ENCODE data around the gene PHACTR1.

Gene PHACTR1

DNA sequence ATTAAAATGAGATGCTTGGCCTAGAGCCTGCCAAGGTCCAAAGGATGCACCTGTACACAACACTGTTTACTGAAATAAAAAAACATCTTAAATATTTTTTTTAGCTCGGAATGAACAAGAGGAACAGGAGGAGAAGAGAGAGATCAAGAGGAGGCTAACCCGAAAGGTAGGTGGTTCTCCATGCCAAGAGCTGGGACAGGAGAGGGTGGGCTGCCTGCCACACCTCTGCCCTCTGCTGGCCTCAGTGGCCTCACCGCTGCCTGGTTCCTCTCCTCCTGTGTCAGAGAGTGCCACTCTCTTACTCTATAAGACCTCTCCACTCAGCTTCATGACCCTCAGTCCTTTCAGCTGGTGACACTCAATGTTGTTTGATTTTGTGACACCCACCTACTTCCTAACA lies 561.6 kb downstream of the PHACTR1 start:
- DNase-seq: peak; percentile 28

GRCh38 chr6:13278991-13279390 lies 562.4 kb downstream of the PHACTR1 start:
- DNase-seq: no peak

GRCh38 chr6:13280254-13280653 lies 563.7 kb downstream of the PHACTR1 start:
- DNase-seq: no peak

DNA sequence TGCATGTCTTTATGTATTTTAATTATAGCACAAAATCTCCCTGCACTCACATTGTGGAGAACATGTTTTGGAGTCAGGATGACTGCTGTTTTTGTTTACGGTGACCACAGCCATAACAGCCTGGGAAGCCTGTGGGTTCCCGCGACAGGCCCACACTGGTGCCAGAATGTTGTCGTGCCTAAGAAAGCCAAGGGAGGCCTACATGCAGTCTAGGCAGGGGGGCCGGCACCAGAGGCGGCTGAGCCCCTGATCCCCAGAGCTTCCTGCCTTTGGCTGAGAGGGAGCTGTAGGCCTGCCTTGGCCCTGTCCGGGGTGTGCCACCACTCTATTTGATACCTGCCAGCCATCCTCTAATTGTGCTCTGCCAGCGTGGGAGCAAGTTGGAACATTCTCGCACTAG lies 565.1 kb downstream of the PHACTR1 start:
- DNase-seq: no peak

GRCh38 chr6:13282393-13283069 lies 566.0 kb downstream of the PHACTR1 start:
- DNase-seq: no peak

GRCh38 chr6:13283331-13283730 lies 566.8 kb downstream of the PHACTR1 start:
- no peak for DNase-seq

- DNase-seq: no peak
These were observed 568.1 kb downstream of the PHACTR1 start for GRCh38 chr6:13284646-13285045.

DNA sequence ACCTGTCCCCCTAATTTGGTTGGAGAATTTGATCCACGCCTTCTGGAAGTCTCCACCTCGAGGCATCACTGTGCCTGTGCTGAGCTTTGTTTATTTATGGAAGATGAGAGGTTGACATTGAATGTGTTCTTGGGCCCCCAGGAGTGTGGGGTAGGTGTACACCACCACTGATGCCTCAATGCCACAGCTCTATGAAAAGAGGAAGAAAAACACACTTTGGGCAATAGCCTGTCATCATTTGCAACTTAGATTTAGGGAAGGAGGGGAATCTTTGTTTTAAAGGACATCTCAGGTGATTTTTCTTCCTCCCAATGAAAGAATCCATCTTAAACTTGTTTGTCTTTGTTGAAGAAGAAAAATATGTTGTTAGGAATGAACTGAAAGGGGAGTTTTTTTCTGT lies 569.1 kb downstream of the PHACTR1 start:
- no peak for DNase-seq

- DNase-seq: no peak
These were observed 569.6 kb downstream of the PHACTR1 start for GRCh38 chr6:13286181-13286580.

DNA sequence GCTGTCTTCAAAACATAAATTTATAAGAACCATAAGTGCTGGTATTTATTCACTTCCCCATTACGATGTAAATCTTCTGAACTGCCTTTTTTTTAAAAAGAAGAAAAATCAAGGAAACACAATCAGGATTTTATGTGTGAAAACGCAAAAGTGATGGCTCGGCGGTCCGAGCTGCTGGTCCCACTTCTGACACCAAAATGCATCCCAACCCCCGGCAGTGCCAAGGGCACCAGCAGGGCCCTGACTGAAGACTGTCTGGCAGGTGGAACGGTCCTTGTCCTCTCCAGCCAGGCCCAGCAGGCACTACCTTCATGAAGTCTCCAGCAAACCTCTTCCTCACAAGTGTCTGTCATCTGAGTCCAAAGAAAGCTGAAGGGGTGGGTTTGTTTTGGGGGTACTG lies 570.5 kb downstream of the PHACTR1 start:
- DNase-seq: no peak

- DNase-seq: no peak
These were observed 571.9 kb downstream of the PHACTR1 start for GRCh38 chr6:13288481-13288880.

DNA sequence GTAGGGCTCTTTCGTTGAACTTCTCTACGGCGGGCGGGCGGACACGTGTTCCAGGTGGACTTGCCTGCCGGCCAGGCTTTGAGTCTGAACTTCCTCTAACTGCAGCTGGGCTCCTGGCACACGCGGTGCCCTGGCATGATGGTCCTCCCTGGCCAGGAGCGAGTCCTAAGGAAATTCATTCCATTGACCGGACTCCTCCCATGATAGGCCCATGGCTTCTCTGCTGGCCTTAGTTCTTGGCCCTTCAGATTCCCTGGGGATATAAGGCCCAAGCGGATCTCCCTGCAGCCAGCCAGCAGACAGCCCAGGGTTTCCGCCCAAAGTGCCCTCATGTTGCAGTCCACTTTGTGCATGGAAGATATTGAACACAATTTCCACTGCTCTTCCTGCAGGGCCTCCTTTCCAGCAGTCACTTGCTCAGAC lies 572.4 kb downstream of the PHACTR1 start:
- no peak for DNase-seq

DNA sequence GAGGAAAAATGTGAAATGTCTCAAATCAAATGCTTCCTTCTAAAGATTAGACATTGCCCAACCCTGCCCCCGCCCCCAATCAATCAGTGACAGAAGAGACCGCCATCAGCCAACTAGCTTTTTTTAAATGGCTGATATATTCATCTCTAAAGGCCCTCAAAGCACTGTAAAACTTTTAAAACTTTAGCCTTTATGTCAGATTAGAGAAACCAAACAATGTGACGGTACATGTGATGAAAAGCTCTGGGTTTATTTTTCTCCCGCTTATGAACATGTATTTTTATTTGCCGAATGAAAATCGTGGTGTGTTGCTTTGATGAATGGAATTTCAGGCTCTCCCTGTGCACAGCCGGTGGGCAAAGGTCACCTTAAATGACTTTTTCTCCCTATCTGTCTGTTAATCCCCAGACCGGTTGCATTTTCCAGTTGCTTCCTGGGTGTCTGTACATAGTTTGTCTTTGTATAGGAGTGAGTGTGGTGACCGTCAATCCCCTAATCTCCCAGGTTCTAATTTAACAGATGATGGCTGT lies 573.3 kb downstream of the PHACTR1 start:
- no peak for DNase-seq

- DNase-seq: no peak
These were observed 573.8 kb downstream of the PHACTR1 start for GRCh38 chr6:13290335-13290734.

DNA sequence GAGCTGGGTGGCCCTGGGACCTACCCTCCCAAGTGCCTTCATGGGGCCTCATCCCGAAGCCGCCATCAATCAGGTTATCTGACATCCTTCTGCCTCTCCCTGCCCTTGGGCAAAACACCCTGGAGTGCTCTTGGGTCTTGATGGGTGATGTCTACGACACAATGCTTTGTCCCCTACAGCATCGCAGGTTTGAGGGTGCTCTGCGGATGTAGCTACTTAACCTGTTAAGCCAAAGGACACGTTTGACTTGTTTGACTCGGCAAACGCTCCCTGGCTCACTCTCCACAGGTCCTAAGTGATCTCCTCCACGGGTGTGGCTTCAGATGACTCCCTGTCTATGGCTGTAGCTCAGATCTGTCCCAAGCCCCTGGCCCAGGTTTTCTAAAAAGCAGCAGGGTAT lies 576.2 kb downstream of the PHACTR1 start:
- DNase-seq: no peak

- DNase-seq: no peak
These were observed 578.0 kb downstream of the PHACTR1 start for GRCh38 chr6:13294499-13295069.

GRCh38 chr6:13295576-13295975 lies 579.0 kb downstream of the PHACTR1 start:
- no peak for DNase-seq

- DNase-seq: no peak
These were observed 580.0 kb downstream of the PHACTR1 start for GRCh38 chr6:13296536-13296997.

DNA sequence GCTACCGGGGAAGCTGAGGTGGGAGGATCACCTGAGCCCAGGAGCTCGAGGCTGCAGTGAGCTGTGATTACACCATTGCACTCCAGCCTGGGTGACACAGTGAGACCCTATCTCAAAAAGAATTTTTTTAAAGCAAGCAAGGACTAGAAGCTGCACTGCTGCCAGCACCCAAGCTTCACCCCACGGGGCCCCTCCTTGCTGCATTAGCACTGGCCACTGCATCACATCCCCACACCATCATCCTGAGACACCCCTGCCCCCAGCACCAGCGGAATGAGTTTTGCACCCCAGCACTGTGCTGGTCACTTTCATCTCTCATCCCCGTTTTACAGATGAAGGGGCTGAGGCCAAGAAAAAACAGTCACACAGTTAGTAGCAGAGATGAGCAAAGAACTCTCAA lies 580.8 kb downstream of the PHACTR1 start:
- no peak for DNase-seq

GRCh38 chr6:13298446-13298845 lies 581.9 kb downstream of the PHACTR1 start:
- no peak for DNase-seq

DNA sequence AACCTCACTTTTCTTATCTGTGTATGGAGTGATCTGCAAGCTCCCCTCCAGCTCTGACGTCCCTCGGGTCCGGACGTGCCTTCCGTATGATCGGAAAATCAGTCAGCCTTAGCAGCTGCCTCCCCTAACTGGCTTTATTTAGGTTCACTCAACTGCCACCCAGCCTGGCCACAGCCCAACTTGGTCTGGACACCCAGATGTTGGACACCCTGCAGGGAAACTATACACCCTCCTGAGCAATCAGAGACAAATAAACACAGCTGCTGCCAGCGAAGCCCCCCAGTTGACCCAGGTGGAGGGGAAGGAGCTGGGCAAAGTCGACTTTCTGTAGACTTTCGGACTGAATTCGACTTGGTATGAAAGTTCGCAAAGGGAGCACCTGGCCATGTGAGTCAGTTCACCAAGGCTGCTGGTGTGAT lies 582.8 kb downstream of the PHACTR1 start:
- DNase-seq: peak; percentile 48

- no peak for DNase-seq
These were observed 583.4 kb downstream of the PHACTR1 start for GRCh38 chr6:13299918-13300317.

DNA sequence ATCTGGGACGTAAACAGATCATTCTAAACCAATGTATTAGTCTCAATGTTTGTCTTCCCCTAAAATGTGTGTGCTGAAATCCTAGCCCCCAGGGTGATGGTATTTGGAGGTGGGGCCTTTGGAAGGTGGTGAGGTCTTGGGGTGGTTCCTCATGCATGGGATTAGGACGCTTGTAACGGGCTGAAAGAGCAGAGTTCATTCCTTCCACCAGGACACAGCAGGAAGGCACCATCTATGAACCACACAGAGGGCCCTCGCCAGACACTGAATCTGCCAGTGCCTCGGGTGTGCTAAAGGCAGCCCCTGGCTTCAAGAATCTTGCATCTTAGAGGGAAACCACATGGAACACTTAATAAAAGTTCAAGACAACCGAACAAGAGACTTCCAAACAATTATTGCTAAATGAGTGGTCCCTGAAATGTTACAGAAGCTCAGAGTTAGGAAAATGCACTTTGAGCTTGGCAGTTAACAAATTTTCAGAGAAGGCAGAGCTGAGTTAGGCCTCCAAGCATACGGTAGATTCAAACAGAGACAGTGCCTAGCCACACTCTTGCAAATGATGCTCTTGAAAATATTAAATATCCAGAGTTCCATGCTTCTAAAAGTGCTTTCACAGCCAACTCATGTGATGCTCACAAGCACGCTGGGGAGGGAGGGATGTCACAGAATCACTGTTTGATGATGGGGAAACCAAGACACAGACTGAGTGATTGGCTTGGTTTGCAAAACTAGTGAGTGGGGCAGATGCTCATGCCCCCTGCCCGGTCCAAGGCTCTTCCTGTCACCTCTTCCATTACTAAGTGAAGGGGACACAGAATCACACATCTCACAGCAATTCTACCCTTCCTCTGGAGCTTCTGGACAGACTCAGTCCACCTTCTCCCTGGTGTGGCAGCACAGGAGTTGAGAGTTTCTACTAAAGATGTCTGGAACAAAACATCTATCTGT lies 584.4 kb downstream of the PHACTR1 start:
- no peak for DNase-seq
